GM23338 (cell line): ENCODE measurements around the gene ZBTB8OS.

Experiments
- CREB1 ChIP-seq: fragments of 250-450 bp; sonication (Bioruptor Pico); IDR thresholded peaks from 2 replicates; pipeline ENCODE4 v1.5.0; 2020; ENCODE audit warnings: low read depth, mild to moderate bottlenecking, moderate library complexity
- CTCF ChIP-seq, 2 experiments: fragments of 200-600 bp in 1 of 2; sonication (generic) in 1 of 2; conservative IDR thresholded peaks; 2 replicates each; pipeline versions ENCODE4 v1.5.1 to v1.6.1; 2016 to 2017; ENCODE audit warnings: antibody characterized with exemption in 2 of 2, low read depth in 2 of 2, mild to moderate bottlenecking in 2 of 2, moderate library complexity in 1 of 2
- ETS1 ChIP-seq: IDR thresholded peaks from 2 replicates; pipeline ENCODE4 v1.6.1; 2016; ENCODE audit warnings: antibody characterized with exemption
- EZH2 ChIP-seq: fragments of 200-600 bp; sonication (generic); IDR thresholded peaks from one replicate; pipeline ENCODE4 v1.8.0; 2017; ENCODE audit warnings: antibody characterized with exemption, mild to moderate bottlenecking, low read depth; ENCODE audit not compliant: unreplicated experiment
- EZH2phosphoT487 ChIP-seq: fragments of 200-600 bp; sonication (generic); IDR thresholded peaks from one replicate; pipeline ENCODE4 v1.8.1; 2018; ENCODE audit warnings: antibody characterized with exemption; ENCODE audit not compliant: unreplicated experiment
- JUNB ChIP-seq: IDR thresholded peaks from one replicate; pipeline ENCODE4 v1.6.1; 2016; ENCODE audit warnings: antibody characterized with exemption; ENCODE audit not compliant: unreplicated experiment
- NANOG ChIP-seq: IDR thresholded peaks from 2 replicates; pipeline ENCODE4 v1.6.1; 2016; ENCODE audit warnings: antibody characterized with exemption, borderline replicate concordance
- POLR2AphosphoS5 ChIP-seq: IDR thresholded peaks from 2 replicates; pipeline ENCODE4 v1.6.1; 2016; ENCODE audit warnings: antibody characterized with exemption, low read depth
- STAT1 ChIP-seq: IDR thresholded peaks from one replicate; pipeline ENCODE4 v1.6.1; 2016; ENCODE audit warnings: antibody characterized with exemption; ENCODE audit not compliant: unreplicated experiment
- ZNF114 ChIP-seq: fragments of 250-450 bp; sonication (Bioruptor Pico); IDR thresholded peaks from 2 replicates; pipeline ENCODE4 v1.5.0; 2020; ENCODE audit warnings: mild to moderate bottlenecking, moderate library complexity
- ZNF331 ChIP-seq: fragments of 250-450 bp; sonication (Bioruptor Pico); IDR thresholded peaks from 2 replicates; pipeline ENCODE4 v1.5.0; 2020; ENCODE audit warnings: low read depth, mild to moderate bottlenecking, moderate library complexity
- ZNF462 ChIP-seq: fragments of 250-450 bp; sonication (Bioruptor Pico); IDR thresholded peaks from 2 replicates; pipeline ENCODE4 v1.5.0; 2020; ENCODE audit warnings: mild to moderate bottlenecking, moderate library complexity
- TF ChIP-seq, protein P1 (sequence below): IDR thresholded peaks from one replicate; pipeline ENCODE4 v1.6.1; 2018; ENCODE audit warnings: antibody characterized with exemption; ENCODE audit not compliant: unreplicated experiment

- TF ChIP-seq CTCF (conservative IDR thresholded peaks at IDR 0.05; ENCODE audit: low read depth in 2 of 2) = no peak
- TF ChIP-seq, protein P1, sequence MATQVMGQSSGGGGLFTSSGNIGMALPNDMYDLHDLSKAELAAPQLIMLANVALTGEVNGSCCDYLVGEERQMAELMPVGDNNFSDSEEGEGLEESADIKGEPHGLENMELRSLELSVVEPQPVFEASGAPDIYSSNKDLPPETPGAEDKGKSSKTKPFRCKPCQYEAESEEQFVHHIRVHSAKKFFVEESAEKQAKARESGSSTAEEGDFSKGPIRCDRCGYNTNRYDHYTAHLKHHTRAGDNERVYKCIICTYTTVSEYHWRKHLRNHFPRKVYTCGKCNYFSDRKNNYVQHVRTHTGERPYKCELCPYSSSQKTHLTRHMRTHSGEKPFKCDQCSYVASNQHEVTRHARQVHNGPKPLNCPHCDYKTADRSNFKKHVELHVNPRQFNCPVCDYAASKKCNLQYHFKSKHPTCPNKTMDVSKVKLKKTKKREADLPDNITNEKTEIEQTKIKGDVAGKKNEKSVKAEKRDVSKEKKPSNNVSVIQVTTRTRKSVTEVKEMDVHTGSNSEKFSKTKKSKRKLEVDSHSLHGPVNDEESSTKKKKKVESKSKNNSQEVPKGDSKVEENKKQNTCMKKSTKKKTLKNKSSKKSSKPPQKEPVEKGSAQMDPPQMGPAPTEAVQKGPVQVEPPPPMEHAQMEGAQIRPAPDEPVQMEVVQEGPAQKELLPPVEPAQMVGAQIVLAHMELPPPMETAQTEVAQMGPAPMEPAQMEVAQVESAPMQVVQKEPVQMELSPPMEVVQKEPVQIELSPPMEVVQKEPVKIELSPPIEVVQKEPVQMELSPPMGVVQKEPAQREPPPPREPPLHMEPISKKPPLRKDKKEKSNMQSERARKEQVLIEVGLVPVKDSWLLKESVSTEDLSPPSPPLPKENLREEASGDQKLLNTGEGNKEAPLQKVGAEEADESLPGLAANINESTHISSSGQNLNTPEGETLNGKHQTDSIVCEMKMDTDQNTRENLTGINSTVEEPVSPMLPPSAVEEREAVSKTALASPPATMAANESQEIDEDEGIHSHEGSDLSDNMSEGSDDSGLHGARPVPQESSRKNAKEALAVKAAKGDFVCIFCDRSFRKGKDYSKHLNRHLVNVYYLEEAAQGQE = no peak
- no peak for TF ChIP-seq CREB1 (CRISPR knock-in tag)
- no peak for TF ChIP-seq POLR2AphosphoS5
- TF ChIP-seq ZNF331 (CRISPR knock-in tag) = no peak
- TF ChIP-seq EZH2phosphoT487 = no peak
- TF ChIP-seq EZH2 = no peak
- no peak for TF ChIP-seq JUNB
- no peak for TF ChIP-seq ETS1
- TF ChIP-seq STAT1 = no peak
- TF ChIP-seq NANOG = no peak
- TF ChIP-seq ZNF114 (CRISPR knock-in tag) = no peak
- no peak for TF ChIP-seq ZNF462 (CRISPR knock-in tag)
Observed at GRCh38 chr1:32609180-32609579, 41.2 kb downstream of the ZBTB8OS start.
